ENCODE measurements around the gene FBXW12.
A peak's percentile ranks its signal among the peaks of the same experiment; 100 is the strongest.
"Not testable (repeated sequence)": the region's sequence is repeated elsewhere in the genome, so short reads cannot be mapped to it uniquely, and the experiment has no call there.

FBXW12 gene

DNA sequence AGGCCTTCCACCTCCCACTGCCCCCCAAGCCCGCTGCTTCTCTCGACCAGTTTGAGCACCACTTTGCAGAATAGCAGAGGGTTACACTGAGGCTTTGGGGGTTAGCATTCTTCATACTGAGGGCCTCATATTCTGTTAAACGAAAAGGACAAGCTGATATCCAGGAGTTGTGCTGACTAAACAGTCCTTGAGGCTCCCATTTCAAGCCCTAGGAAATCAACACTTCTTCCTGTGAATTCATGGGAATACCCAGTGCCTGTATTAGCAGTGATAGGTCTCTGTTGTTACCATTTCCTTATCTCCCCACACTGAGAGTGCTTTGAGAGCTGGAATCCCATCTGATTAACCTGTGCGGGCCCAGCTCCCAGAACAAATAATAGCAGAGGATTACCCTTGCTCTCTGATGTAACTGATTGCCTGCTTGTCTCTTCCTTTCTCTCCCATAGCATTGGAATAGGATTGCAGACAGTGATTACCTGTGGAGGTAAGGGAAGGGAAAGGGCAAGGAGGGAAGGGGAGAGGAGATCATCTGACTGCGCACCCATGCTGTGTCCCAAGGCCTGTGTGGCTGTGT is 930 bp downstream of the FBXW12 start:
- DNase-seq, result no peak

DNA sequence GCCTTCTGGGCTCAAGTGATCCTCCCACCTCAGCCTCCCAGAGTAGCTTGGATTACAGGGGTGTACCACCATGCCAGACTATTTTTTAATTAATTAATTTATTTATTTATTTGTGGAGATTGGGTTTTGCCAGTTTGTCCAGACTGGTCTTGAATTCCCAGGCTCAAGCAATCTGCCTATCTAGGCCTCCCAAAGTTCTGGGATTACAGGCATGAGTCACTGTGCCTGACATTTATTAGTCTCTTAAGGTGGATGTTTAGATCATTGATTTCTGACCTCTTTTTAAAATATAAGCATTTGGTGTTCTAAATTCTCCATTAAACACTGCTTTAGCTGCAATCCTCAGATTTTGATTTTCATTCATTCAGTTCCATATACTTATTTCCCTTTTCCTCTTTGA is 15.6 kb downstream of the FBXW12 start:
- no peak for DNase-seq

DNA sequence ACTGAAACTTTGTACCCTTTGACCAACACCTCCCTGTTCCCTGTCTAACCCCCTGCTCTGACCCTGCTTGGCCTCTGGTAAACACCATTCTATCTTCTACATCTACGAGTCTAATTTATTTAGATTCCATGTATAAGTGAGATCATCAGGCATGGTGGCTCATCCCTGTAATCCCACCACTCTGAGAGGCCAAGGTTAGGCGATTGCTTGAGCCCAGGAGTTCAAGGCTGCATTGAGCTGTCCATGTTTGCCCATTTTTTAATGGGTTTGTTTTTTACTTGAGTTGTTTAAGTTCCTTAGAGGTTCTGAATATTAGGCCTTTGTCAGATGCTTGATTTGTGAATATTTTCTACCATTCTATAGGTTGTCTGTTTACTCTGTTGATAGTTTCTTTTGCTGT is 16.9 kb downstream of the FBXW12 start:
- no peak for DNase-seq

DNA sequence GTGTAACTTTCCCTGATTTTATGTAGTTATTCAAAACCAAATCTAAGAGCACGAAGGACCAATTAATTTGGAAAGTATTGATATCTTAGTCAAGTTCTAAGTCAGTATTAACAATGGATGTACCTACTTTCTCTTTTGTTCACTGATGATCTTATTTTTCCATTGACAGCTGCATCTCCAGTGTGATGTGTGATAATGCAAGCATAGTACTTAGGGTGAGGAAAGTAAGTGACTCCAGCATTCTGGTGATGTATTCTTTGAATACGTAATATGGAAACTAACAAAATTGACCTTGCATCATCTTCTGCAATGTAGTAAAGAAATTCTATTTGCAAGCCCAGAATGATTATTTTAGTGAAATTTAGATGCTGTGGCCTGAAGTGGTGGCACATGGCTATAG is 22.4 kb downstream of the FBXW12 start:
- DNase-seq, result no peak

DNA sequence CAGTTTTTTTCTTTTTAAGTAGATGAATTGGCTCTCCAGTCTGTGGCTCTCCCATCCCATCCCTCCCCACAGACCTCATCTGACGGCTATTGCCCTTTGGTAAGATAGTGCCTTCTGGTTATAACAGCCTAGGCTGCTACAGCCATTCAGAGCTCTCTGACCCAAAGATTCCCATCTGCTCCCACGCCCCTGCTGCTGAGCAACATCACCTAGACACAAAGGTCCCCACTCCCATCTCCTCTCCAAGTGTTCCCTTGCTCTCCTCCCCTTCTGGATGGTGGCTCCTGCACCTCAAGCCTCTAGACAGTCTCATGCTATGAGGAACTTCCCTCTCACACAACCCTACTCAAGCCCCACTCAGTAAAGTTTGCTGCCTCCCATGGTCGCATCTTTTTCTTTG is 23.7 kb downstream of the FBXW12 start:
- no peak for DNase-seq

DNA sequence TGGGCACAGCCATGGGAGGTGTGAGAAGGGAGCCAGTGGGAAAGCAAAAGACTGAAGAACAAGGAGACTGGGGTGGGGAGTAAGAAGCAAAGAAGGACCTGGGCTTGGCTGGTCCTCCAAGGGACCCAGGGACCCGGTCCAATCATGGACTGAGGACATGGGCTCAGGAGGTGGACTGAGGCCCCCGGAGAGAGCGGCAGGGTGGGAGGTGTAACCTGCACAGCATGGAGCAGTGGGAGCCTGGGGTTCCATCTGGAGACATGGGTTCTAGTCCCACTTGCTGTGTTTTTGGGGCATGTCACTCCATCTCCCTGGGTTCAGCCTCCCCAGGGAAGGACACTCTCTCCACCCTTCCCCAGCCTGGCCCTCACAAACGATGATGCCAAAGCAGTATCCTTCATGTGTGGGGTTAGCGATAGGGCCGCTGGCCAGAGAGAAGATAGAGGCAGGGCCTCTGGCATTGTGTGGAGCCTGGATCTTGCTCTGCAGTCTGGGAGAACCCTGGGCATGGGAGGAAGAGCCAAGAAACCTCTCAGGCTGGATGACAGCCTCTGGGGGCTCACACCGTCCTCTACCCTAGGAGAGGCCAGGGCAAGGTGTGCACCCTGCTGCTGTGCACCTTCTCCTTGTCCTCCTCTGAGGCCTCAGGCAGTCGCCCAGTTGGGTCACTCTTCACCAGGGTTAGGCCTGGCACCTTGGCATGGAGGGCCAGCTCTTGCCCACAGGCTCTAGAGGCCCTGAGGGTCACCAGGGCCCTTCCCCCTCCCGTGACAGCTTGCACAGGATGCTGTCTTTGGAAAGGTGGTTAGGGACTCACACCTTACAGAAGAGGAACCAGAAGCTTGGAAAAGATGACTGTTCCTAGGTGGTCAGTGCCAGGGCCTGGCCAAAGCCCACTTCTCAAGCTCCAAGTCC is 26.0 kb downstream of the FBXW12 start:
- no peak for DNase-seq

DNA sequence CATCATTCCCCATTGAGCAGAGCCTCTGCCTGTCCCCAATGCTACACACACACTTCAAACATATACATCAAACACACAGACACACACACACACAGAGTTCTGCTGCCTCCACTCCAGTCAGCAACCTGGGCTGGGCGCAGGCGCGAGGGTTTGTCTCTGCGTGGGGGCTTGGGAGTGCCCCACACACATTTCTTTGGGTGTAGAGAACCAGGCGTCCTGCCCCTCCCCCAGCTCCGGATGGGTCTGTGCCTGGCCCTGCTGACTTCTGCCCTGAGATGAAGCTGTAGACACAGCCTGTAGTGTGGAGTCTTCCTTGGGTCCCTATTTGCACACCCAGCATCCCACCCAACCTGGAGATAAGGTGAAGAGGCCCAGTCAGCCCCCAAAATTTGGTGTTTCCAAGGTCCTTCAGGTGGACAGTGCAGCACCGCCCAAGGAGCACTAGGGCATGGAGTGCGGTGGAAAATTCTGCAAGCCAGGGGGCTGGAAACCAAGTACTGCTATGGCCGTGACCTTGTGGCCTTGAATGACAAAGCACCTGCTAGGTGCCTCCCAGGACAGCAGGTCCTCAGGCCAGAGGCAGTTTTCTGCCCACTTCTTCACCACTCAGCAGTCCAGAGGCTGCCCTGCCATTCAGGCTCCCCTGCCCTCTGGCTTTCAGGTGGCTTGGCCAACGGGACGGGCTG is 26.8 kb downstream of the FBXW12 start:
- DNase-seq, result no peak

DNA sequence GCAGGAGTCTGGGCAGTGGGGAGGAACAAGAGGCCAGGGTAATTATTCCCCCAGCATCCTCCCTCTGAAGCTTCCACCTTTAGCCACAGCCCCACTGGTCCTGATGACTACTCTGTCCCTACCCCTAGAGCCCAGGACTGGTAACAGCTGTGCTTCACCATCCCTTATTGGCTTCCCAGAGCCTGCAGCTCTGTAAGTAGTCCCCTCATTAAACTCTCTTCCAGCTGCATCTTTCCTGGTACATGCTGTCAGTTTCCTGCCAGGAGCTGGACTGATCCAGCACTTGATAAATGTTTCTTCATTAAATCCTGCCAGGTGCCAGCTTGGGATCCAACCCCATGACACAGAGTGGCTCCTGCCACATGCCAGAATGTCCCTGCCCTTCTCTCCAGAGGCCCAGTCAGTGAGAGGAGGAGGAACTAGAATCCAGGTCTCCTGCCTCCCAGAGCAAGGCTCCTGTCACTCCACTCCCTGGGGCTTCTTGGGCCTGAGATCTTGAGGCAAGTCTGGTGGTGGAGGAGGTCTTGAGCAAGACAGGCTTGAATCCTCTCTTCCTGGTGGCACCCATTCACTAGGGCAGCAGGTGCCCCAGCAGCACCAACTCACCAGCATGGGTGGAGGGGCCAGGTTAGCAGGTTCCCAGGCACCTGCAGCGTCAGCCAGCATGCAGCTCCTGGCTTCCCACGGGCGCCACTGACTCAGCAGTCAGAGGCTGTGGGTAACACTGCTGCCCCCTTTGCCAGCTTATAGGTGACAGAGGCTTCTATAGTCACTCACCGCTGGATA is 27.6 kb downstream of the FBXW12 start:
- DNase-seq, result no peak

DNA sequence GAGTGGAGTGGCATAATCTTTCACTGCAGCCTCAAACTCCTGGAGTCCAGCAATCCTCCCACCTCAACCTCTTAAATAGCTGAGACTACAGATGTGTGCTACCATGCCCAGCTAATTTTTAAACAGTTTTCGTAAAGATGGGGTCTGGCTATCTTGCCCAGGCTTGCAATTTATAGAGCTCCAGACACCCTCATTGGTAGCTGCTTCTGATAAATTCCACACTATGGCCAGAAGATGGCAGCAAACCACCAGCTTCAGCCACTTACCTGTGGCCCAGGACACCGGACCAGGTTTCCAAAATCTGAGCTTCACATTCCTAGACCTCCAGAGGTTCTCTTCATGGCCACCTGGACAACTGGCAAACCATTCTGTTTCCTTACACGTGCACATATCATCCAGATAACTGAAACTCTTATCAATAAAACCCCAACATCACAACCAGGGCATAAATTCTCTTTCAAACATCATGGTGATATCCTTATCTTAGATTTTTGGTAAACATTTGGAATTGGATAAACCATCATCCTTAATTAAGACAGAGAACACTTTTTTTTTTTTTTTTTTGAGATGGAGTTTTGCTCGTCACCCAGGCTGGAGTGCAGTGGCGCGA is 28.9 kb downstream of the FBXW12 start:
- DNase-seq, result peak; percentile 51 to 59

DNA sequence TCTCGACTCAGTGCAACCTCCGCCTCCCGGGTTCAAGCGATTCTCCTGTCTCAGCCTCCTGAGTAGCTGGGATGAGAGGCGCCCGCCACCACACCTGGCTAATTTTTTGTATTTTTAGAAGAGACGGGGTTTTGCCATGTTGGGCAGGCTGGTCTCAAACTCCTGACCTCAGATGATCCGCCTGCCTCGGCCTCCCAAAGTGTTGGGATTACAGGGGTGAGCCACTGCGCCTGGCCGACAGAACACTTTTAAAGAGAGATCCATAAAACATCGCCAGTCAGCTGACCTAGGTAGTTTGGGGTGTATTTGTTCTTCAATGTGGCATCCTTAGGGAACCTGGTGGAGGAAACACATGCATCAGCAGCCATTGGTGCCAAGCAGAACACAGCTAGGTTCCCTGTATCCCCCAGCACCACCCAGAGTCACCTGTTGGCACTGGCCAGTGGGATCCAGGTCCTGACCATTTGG is 29.4 kb downstream of the FBXW12 start:
- not testable (repeated sequence) for DNase-seq

DNA sequence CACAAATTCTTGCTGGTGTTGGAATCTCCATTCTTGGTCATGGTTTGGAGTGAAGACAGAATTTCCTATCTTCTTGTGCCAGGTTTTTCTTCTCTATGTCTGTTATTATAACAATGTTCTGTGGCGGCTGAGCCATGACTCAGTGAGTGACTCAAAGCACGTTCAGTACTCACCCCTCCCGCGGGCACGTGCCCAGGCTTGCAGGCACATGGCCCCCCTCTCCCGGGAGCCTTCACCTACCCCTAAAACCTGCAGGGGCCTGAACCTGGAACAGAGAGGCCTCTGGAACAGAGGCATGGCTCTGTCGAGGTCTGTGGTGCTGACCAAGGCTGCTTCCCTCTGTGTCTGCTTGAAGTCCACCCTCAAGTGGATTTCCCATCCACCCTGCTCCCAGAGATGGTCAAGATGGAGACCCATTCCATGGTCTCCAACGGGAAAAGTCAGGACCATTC is 30.3 kb downstream of the FBXW12 start:
- DNase-seq, result no peak

DNA sequence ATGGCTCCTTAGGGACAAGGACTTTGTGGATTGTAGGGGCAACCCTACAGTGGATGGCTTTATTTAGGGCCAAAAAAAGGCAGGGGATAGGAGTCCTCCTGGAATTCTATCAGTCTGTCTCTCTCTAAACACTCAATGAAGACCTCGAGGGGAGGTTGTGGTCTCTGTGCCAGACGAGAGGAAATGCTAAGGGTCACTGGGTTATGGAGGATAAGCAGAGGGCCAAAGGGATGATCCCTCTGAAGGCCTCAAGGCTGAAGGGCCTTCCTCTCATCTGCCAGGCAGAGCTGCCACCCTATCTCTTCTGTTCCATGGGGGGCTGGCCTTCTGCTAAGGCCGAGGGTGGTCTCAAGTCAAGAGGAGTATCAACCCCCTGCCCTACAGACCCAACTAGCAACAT is 30.9 kb downstream of the FBXW12 start:
- no peak for DNase-seq

DNA sequence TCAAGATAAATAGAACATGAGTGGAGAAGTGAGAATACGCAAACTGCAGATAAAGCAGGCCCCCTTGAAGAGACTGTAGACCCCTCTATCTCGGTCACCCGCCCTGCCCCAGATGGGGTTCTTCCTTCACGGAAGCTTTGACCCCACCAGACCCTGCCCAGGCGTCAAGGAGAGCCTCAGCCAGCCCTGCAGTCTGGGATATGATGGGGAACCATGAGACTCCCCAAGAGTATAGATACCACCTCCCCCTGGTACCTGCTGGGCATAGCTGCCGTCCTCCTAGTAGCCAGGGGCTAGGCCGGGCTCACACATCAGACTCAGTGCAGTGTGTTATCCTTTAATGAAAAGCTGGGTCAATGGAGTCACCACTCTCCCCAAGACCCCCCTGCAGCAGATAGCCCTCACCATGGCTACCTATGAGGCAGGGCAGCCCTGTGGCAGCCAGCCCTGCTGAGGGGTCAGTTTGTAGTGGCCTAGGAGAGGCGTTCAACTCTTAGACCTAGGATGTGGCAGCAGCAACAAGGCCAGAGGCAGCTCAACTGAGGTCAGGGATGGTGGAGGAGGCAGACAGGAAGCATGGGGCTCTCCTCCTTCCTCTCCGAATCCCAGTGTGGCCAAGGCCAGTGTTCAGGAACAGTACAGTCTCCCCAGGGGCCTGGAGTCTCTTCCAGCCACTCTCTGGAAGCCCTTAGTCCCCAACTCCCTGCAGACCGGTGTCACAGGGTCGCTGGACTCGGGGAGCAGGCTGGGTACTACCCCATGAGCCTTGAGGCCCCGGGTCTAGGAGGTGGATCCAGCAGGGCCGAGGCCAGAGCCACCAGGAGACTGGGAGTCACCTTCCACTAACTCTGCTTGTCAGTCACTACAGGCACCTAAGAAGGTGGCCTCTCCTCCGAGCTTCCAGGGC is 31.8 kb downstream of the FBXW12 start:
- DNase-seq, result no peak

DNA sequence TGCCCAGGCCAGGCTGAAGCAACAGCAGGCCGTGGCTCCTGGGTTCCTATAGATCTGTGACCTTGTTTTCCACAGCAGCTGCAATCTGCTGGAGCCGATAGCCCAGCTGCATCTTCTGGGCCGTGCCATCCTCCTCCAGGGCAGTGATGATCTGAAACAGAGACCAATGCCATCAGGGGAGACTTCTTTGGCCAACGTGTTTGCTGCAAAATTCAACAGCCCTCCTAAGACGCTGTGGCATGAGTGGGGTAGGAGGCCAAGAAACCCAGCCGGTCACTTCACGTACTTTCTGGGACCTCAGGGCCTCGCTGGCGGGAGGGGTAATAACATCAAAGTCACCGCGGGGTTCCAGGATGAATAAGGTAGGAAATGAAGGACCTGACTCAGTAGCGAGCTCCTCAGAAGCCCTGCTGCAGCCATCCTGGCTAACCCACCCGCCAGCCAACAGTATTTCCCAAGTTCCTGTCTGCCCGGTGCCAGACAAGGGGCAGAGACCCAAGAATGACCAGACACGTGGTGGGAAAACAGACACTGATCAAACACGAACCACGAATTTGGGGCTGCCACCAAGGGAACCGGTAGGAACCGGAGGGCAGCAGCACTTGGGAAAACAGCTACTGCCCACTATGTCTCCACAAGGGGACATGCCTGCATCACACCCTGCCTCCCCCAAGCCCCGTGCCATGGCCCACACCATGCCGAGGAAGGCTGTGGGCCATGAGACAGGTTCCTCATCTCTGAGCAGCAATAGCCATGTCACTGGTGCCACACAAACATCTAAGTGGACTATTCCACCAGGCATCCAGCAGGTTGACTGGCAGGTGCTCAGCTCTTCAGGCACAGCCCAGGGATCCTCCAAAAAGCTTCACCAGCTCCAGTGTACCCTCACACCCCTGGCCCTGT is 32.7 kb downstream of the FBXW12 start:
- no peak for DNase-seq

DNA sequence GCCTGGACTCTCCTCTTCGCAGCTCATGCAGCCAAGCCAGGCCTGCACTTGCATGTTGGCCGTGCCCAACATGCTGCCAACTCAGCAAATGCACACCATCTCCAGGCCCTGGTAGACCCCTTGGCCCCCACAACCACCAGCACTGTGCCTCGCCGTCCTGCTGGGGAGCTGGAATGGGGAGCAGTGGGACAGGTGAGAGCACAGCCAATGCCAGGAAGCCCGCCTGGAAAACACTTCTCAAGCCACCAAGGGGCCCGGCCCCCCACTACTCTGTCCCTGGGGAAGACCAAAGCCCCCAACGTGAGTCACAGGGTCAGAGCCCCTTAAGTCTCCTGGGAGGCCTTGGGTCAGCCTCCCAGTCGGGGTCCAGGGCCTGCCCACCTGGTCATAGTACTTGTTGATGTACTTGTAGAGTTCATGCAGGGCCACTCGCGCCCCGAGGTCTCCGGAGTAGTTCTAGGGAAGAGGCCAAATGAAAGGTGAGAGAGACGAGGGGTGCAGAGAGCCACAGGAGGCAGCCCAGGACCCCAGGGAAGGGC is 33.4 kb downstream of the FBXW12 start:
- DNase-seq, result no peak

DNA sequence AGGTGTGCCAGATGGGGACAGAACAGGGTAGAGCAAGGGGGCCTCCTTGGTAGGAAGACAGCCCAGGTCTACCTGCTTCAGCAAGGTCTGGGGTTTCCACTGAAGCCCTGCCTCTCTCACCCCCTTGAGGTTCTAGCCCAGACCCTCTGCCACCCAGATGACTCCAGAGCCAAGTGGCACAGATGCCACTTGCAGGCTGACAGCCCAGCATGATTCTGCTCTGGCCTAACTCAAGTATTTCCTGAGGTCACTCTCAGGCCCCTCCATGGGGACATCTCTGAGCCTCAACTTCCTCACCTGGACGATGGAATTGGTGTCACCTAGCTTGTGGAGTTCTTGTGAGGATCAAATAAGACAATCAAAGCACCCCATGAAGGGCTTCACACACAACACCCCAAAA is 34.0 kb downstream of the FBXW12 start:
- no peak for DNase-seq

DNA sequence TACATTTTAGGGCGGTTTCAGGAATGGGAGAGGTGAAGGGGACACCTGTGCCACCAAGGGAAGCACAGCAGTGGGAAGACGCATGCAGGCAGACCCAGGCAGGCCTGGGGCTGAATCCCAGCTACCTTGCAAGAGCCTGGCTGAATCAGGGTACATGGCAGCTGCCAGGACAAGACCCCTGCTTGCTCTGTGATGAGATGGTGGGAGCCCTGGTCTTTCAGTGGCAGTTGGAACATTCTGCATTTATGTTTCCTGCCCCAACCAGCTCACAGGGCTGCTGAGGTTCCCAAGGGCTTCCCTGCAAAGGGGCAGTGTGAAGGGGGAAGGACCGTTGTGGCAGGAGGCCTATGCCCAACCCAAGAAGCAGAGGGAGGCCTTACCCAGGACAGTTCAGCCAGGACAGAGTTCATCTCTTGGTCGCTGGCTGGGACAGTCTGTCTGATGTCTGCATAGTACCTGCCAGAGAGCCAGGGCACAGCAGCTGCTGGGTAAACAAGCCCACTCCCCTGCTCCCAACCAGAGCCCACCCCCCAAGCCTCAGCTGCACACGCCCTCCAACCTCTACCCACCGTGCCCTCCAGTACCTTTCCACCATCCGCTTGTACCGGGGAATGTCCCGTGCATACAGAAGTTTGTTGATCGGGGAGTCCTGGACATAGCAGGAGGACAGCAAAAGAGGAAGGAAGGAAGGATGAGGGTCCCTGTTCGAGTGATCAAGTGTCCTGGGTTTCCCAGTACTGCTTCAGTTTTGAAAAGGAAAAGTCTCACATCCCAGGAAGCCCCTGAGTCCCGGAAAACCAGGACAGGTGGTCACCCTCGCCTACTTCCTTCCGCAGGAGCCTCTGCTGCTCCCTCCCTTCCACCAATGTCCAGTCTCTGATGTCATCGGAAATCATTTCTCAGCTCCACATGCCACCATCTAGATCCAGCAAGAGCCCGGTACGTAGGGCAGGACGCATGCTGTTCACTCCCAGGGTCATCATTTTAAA is 34.7 kb downstream of the FBXW12 start:
- no peak for DNase-seq

DNA sequence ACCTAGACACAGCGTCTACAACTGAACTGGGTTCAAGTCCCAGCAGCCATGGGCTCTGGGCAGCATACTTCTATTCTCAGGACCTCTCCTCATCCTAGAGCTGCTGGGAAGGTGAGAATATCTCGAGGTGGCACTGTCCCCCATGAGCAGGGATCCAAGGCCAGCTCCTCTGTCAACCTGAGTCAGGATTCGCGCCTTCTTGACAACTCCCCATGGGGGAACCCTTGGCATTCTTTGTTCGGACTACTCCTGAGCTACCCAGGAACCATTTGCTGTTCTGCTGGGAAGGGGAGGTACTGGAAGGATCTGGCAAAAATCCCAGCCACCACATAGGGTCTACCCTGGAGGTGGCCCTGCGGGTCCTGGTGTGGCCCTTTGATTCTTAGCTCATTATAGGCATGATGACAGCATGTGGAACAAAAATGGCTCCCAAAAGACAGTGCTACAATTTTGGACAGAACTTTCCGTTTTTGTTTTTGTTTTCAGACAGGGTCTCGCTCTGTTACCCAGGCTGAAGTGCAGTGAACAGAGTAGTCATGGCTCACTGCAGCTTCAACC is 35.6 kb downstream of the FBXW12 start:
- no peak for DNase-seq
